OCI-LY3 (cell line): ENCODE results near the gene RBM4B.

Experiments used
- EZH2phosphoT487 ChIP-seq: fragments of 200-600 bp; shearing (Covaris generic); IDR thresholded peaks from 2 replicates; pipeline ENCODE4 v1.6.1; 2018; ENCODE audit warnings: antibody characterized with exemption, mixed run types, low read depth
- TF ChIP-seq, protein P1 (sequence below): fragments of 200-600, 300-600 bp; sonication (generic); IDR thresholded peaks from 2 replicates; pipeline ENCODE4 v1.5.1; 2014; ENCODE audit warnings: antibody characterized with exemption, low read length, low read depth

DNA sequence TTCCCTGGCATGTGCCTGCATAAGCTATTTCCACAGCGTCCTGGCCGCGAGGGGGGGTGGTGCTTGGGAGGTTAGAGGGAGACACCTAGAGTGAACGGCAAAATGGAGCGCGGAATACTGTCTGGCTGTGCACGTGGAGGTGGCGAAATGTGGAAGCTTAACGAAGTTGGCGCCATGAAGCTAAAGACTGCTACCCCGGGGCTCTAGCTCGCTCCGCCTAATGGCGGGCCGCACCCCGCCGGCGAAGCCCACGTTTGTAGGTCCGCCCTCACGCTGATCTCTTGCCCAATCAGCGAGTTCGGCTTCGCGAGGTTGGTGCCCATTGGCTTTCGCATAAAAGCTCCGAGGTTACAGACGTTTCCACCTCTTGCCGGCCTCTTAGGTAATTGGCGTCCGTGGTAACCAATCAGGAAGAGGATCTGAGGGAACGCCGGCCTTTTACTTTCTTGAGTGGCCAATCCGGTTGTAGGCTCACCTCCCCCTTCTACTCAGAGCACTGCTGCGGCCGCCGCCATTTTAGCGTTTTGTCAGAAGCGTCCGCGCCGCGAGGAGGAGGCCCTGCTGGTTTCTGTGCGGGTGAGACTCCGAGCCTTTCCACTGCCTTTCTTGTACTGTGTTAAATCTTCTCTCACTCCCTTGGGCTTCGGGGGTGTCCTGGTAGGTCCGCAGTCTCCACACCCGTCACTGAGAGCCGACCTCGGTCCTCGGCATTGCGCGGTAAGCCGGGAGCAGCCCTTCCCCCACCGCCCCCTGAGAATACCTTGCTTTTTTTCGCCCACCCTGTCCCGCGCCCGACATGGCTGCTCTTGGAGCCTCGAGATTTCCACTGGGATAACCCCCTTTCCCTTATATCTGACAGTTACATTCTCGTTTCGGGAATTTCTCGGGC is 39.3 kb downstream of the RBM4B start, which contains the start of gene RBM4:
- TF ChIP-seq, protein P1, sequence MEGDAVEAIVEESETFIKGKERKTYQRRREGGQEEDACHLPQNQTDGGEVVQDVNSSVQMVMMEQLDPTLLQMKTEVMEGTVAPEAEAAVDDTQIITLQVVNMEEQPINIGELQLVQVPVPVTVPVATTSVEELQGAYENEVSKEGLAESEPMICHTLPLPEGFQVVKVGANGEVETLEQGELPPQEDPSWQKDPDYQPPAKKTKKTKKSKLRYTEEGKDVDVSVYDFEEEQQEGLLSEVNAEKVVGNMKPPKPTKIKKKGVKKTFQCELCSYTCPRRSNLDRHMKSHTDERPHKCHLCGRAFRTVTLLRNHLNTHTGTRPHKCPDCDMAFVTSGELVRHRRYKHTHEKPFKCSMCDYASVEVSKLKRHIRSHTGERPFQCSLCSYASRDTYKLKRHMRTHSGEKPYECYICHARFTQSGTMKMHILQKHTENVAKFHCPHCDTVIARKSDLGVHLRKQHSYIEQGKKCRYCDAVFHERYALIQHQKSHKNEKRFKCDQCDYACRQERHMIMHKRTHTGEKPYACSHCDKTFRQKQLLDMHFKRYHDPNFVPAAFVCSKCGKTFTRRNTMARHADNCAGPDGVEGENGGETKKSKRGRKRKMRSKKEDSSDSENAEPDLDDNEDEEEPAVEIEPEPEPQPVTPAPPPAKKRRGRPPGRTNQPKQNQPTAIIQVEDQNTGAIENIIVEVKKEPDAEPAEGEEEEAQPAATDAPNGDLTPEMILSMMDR: peak; percentile 31
- TF ChIP-seq EZH2phosphoT487: no peak
